SK-N-MC (cell line): Measurements from ENCODE around the gene ZHX3.

ENCODE experiments used
- DNase-seq: peaks from one replicate; pipeline ENCODE4 v3.0.0-alpha.2; 2011; ENCODE audit warnings: low read depth, low spot score
- H3K27ac ChIP-seq: fragments of 200-600 bp; sonication (generic); 2 replicates; pipeline ENCODE4 v1.5.1; 2016; ENCODE audit warnings: mixed run types
- H3K36me3 ChIP-seq: fragments of 200-600 bp; sonication (generic); 2 replicates; pipeline ENCODE4 v1.6.1; 2017; ENCODE audit warnings: antibody characterized with exemption, low read length, mixed read lengths; ENCODE audit not compliant: insufficient read depth
- H3K4me3 ChIP-seq: fragments of 200-600 bp; sonication (generic); 2 replicates; pipeline ENCODE4 v1.5.1; 2016
- H3K9ac ChIP-seq: fragments of 200-600 bp; sonication (generic); 2 replicates; pipeline ENCODE4 v1.8.0; 2017; ENCODE audit warnings: mixed run types, mixed read lengths; ENCODE audit not compliant: insufficient read length
- H3K9me3 ChIP-seq: fragments of 200-600 bp; sonication (generic); 2 replicates; pipeline ENCODE4 v1.6.1; 2017; ENCODE audit warnings: low read depth, mild to moderate bottlenecking, antibody characterized with exemption, low read length, moderate library complexity, mixed read lengths
- EZH2 ChIP-seq: fragments of 200-600 bp; sonication (generic); IDR thresholded peaks from one replicate; pipeline ENCODE4 v1.6.1; 2017; ENCODE audit warnings: antibody characterized with exemption
- FOXP2 ChIP-seq: optimal IDR thresholded peaks from 2 replicates; pipeline ENCODE3; 2011; ENCODE audit warnings: mild to moderate bottlenecking, moderate library complexity; ENCODE audit not compliant: insufficient read depth; ENCODE audit errors: extremely low read length, control extremely low read depth
- POLR2AphosphoS5 ChIP-seq: IDR thresholded peaks from 2 replicates; pipeline ENCODE4 v1.6.1; 2012; ENCODE audit warnings: mild to moderate bottlenecking, low read depth, low read length, borderline replicate concordance

Gene ZHX3

GRCh38 chr20:41178495-41178894, 139.0 kb downstream of the ZHX3 start:
- Histone ChIP-seq H3K27ac (peak overlapping the region; percentile 7; the same call in 1 of the 2 replicates), H3K9me3 (no peaks in the 10 kb centered on the region), H3K4me3 (no peak overlapping the region), H3K36me3 (peaks cover 32% of the 10 kb centered on the region), H3K9ac (no peak overlapping the region)
- TF ChIP-seq EZH2: no peak
- TF ChIP-seq POLR2AphosphoS5: no peak
- no peak for TF ChIP-seq FOXP2
- no peak for DNase-seq

- Histone ChIP-seq H3K9ac (no peak overlapping the region), H3K27ac (peak overlapping the region; percentile 7; the same call in 1 of the 2 replicates), H3K4me3 (no peak overlapping the region), H3K36me3 (peaks cover 40% of the 10 kb centered on the region), H3K9me3 (no peaks in the 10 kb centered on the region)
- no peak for TF ChIP-seq EZH2
- no peak for TF ChIP-seq FOXP2
- no peak for TF ChIP-seq POLR2AphosphoS5
- no peak for DNase-seq
Observed at GRCh38 chr20:41177636-41178035, 139.9 kb downstream of the ZHX3 start.

- H3K9ac ChIP-seq: no peak overlapping the region
- H3K9me3 ChIP-seq: no peaks in the 10 kb centered on the region
- no peak for TF ChIP-seq POLR2AphosphoS5
- no peak for TF ChIP-seq EZH2
- TF ChIP-seq FOXP2: no peak
- DNase-seq: no peak
- no peak overlapping the region for H3K27ac ChIP-seq
- peaks cover 46% of the 10 kb centered on the region for H3K36me3 ChIP-seq
- no peak overlapping the region for H3K4me3 ChIP-seq
Observed at GRCh38 chr20:41176711-41177552, 140.6 kb downstream of the ZHX3 start.

- no peak for TF ChIP-seq EZH2
- no peak for TF ChIP-seq FOXP2
- TF ChIP-seq POLR2AphosphoS5: no peak
- Histone ChIP-seq H3K9ac (no peak overlapping the region), H3K9me3 (no peaks in the 10 kb centered on the region), H3K4me3 (no peak overlapping the region), H3K27ac (no peak overlapping the region), H3K36me3 (peaks cover 49% of the 10 kb centered on the region)
- no peak for DNase-seq
Observed at GRCh38 chr20:41175727-41176330, 141.7 kb downstream of the ZHX3 start.

- DNase-seq: no peak
- TF ChIP-seq FOXP2 (no peak), EZH2 (no peak), POLR2AphosphoS5 (no peak)
- Histone ChIP-seq H3K9ac (no peak overlapping the region), H3K36me3 (peaks cover 54% of the 10 kb centered on the region), H3K27ac (no peak overlapping the region), H3K9me3 (no peaks in the 10 kb centered on the region), H3K4me3 (no peak overlapping the region)
Observed at GRCh38 chr20:41175201-41175651, 142.3 kb downstream of the ZHX3 start.

- no peak overlapping the region for H3K9ac ChIP-seq
- no peak for DNase-seq
- TF ChIP-seq EZH2 (no peak), POLR2AphosphoS5 (no peak), FOXP2 (no peak)
- no peak overlapping the region for H3K4me3 ChIP-seq
- peaks cover 58% of the 10 kb centered on the region for H3K36me3 ChIP-seq
- H3K9me3 ChIP-seq: no peaks in the 10 kb centered on the region
- no peak overlapping the region for H3K27ac ChIP-seq
Observed at GRCh38 chr20:41174782-41175181, 142.7 kb downstream of the ZHX3 start.

- Histone ChIP-seq H3K4me3 (no peak overlapping the region), H3K9ac (no peak overlapping the region), H3K27ac (no peak overlapping the region), H3K36me3 (peaks cover 62% of the 10 kb centered on the region), H3K9me3 (no peaks in the 10 kb centered on the region)
- TF ChIP-seq FOXP2 (no peak), POLR2AphosphoS5 (no peak)
- DNase-seq: no peak
Observed at GRCh38 chr20:41174373-41174772, 143.2 kb downstream of the ZHX3 start.

- H3K36me3 ChIP-seq: peaks cover 67% of the 10 kb centered on the region
- H3K4me3 ChIP-seq: no peak overlapping the region
- H3K9ac ChIP-seq: no peak overlapping the region
- no peak for DNase-seq
- no peaks in the 10 kb centered on the region for H3K9me3 ChIP-seq
- no peak overlapping the region for H3K27ac ChIP-seq
- TF ChIP-seq POLR2AphosphoS5 (no peak), EZH2 (no peak), FOXP2 (no peak)
Observed at GRCh38 chr20:41173791-41174341, 143.7 kb downstream of the ZHX3 start.
